Eye (tissue), 1 donor: ENCODE data around the gene MELTF.
A peak's percentile ranks its signal among the peaks of the same experiment; 100 is the strongest.

Experiments used
- DNase-seq: peaks from one replicate; pipeline ENCODE4 v3.0.0-alpha.2; 2015

The MELTF gene

GRCh38 chr3:197026481-197026866 lies 3.1 kb downstream of the MELTF start:
- DNase-seq, result no peak

DNA sequence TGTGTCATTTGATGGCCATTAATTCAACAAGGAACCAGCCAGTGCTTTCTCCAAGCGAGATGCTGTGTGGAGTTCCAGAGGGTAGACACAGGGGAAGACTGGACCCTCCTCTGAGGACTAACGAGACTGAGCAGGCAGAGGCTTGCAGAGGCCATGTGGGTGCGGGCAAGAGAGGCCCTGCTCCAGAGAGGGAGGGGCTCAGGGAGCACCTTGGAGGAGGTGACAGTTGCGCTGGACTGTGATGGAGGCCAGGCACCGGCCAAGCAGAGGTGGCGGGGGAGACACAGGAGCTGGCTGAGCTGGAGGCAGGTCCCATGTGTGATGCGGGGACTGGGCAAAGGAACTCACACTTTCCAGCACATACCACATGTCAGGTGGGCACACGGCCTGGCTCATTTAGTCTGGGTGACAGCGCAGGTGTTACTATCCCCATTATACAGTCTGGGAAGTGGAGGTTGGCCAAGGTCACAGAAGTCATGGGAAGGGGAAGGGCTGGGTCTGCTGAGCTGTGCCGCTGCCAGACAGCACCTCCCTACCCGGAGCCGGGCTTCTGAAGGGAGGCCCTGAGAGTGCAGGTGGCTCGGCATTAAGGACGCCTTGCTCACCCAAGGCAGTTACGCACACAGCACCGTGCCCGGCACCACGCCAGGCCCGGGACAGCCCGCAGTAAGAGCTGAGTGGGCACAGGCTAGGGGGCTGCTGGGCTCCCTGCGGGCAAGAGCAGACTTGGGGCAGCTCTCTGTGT lies 3.7 kb downstream of the MELTF start:
- no peak for DNase-seq

DNA sequence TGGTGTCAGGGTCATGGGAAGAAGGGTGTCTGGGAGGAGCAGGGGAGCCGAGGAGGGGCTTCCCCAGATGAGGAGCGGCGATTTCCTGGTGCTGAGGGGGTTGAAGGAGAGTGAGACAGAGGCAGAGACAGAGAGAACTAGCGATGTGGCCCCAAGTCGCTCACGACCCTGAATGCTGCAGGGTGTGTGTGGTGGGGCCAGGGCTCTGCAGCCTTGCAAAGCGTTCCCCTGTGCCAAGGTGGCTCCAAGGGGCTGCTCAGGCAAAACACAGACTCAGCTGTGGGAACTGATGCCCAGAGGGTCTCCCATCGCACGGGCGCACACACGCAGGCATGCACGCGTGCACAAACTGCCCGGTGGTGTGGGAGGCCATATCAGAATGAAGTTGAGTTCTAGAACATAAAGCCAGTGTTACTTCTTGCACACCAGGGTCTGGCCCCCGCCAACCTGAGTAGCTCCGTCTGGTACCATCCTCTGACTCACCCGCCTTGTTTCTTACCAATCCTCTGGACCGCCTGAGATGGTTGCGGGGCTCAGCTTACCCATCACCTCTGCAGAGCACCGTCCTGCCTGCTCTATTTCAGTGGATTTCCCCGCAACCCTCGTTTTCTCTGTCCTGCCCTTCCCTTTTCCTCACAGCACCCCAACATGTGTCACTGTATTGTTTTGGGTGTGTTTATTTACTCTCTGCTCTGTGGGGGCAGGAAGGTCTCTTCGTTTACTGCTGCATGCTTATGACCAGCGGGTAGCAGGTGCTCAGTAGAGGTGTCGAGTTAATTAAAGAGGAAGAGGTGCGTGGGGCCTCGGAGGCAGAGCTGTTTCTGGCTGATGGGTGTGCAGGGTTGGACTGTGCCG lies 4.5 kb downstream of the MELTF start:
- no peak for DNase-seq

- no peak for DNase-seq
Observed at GRCh38 chr3:197023998-197024651, 5.5 kb downstream of the MELTF start.

- peak; percentile 67 for DNase-seq
Observed at GRCh38 chr3:197023241-197023997, 6.2 kb downstream of the MELTF start.

GRCh38 chr3:197022405-197023231 lies 7.0 kb downstream of the MELTF start:
- no peak for DNase-seq

- DNase-seq, result no peak
Observed at GRCh38 chr3:197021729-197022404, 7.8 kb downstream of the MELTF start.

DNA sequence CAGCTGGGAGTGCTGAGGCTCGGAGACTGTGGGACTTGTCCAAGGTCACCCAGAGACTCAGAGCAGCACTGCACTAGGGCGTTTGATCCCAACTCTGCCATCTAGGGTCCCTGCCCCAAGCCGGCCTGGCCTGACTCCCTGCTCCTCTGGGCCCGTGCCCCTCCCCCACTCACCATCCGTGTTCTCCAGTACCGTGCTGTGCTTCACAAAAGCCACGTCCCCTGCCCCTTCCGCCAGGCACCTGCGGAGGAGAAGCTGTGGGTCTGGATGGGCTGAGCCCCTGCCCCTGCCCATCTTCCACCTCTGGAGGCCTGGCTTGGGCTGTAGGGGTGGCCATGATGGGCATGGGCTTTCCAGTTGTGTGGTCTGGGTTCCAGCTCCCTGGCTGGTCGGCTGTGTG lies 8.4 kb downstream of the MELTF start:
- no peak for DNase-seq

DNA sequence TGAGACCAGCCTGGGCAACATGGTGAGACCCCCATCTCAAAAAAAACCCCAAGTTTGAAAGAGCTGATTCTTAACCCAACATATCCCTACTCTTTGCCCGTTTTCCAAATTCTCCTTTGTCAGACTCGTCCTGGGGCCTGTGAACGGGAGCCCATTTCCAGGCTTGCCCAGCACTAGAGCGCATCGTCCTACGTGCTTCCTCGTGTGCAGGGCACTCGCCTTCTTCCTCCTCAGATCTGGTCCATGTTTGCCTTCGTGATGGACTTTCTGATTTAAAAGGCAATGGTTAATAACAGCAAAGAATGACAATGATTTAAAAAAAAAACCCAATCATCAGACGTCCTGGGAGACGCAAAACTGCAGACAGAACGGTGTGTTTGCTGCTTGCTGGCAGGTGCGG lies 10.1 kb downstream of the MELTF start:
- no peak for DNase-seq

GRCh38 chr3:197019021-197019420 lies 10.6 kb downstream of the MELTF start:
- no peak for DNase-seq

- DNase-seq, result no peak
Observed at GRCh38 chr3:197017003-197017402, 12.6 kb downstream of the MELTF start.

DNA sequence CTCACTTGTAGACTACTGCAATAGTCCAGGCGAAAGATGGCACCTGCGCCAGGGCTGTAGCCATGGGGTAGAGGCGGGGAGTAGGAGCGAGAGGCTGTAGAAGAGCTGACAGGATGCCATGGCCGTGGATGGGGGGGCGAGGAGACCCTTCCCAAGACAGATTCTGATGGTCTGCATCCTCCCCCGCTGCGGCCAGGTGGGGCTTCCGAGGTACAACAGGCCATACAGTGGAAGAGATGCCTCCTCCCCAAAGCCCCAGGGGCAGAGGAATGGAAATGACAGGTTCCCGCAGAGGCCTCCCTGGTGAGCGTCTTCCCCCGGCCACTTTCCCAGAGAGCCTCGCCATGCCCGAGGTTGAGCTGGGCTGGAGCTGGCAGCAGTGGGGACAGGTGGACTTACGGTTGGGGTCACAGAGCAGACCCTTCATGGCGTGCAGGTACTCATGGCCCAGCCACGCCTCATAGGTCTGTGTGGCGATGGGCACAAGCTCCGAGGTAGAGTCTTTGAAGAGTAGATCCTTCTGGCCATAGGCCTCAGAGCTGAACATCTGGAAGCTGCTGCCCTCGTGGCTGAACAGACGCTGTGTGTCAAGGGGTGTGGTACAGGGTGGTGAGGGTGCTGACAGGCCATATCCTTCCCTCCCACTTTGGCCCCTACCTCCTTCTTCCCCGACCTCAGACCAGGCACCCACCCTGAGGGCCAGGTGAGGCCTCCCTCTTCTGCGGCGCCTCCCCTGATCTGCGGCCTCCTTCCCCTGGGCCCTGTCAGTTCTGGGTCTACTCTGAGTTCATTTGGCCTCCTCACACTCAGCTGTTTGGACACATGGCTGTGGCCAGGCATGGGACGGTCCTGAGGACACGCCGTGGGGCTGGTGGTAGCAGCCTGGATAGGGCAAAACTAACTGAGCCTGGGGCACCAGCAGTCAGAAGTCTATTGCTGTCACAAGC lies 13.6 kb downstream of the MELTF start:
- DNase-seq, result no peak

GRCh38 chr3:197014942-197015575 lies 14.6 kb downstream of the MELTF start:
- DNase-seq, result no peak

GRCh38 chr3:197014024-197014423 lies 15.6 kb downstream of the MELTF start:
- DNase-seq, result no peak

DNA sequence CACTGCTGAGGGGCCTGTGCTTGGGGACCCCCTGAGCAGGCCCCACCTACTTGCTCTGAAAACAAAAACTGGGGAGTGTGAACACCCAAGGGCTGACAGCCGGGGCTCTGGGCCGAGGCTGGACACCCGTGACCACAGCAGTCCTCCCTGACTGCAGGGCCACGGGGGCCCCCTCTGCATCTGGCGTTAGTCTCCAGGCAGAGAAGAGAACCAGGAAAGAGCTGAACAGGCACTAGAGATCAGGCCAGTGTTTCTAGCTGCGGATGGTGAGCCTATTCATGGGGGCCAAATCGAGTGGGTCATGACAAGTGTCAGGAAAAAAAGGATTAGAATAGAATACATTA lies 17.1 kb downstream of the MELTF start:
- DNase-seq, result no peak

DNA sequence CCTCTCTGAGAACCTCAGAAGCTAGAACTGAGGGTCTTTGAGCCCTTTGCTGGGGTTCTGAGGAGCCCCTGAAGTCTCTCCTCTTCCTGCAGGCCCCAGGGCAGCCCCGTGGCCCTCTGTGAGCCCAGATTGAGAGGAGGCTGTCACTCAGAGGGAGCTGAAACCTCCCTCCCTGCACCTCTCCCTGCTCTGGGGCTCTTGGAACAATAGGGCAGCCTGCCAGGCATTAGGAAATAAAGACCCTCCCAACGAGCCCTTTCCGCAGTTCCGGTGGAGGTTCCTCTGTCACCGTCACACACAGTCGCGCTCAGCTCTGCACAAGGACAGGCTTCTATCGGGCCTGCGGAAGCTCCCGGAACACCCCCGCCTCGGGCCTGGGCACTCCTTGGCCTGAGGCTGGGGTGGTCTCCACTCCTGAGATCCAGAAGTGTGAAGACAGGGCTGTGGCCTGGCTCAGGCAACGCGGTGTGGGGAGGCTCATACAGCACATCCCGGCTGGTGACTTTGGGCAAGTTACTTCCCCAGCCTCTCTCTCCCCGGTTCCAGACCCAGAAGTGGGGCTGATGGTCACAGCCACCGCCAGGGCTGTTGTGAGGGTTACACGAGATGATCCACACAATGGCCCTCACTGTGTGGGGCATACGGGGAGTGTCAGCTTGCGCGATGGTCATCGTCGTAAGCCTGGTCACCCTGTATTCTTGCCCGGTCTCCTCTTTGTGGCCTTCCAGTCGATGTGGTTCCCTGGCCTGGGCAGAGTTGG lies 17.7 kb downstream of the MELTF start:
- no peak for DNase-seq

DNA sequence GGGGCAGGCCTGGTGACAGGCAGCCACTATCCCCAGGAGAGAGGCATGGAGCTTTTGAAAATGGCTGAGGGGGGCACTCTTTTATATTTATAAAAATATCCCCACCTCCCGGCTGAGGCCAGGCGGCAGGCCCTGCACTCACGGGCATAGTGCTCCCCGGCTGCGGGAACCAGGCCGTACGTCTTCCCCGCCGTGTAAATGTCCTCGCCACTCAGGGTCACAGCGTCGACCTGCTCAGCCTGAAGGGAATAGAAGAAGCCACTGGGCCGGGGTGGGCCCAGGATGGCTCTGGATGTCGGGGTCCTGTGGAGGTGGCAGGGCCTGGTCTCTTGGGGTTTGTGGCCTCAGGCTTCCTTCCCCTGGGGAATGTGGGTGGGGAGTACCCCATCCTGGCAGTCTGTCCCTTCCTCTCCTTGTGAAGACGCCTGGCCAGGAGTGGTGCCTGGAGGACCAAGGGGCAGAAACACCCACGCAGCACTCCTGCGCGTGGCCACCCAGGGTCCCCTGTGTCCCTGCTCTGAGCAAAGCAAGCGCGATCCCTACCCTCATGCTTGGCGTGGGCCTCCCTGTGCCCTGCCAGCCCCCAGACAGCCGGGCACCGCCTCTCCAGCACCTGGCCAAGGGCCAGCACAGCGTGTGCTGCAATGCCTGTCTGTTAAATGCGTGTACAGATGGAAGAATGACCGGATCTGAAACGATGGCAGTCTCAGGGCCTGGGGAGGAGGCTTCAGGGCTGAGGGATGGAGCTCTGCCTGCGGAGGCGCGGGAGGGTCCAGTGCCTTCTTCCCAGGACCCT lies 18.9 kb downstream of the MELTF start:
- no peak for DNase-seq

DNA sequence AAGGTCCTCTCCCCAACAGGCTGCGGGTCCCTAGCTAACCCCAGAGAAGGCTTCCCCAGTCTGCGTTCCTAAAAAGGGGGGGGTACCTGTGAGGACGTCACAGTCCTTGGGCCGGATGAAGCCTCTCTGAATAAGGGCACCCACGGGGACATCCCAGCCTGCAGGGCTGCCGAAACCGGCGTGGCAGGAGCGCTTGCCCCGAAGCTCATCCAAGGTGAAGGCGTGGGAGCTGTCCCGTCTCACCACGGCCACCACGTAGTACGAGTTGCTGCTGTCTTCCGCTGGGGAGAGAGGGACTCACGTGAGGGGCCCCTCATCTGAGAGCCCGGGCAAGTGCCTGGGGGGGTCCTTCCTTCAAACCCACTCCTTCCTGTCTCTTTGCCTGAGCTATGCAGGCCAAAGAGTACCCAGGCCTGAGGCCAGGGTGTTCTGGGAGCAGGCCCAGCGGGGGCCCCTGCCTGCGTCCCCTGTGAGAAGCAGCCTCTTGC lies 20.0 kb downstream of the MELTF start:
- DNase-seq, result no peak
